Sigmoid colon (tissue), 7 donors: ENCODE results near the gene ACIN1. TPM values are rescaled to one million over a fixed set of nuclear protein-coding genes. Genes with fewer than 3 reads are reported as not detected.

Experiments used
- DNase-seq: peaks from one replicate; pipeline ENCODE4 v3.0.0-alpha.2; 2019
- H3K27ac ChIP-seq, 4 donors: fragments of 200-600 bp; sonication (generic); one replicate each; pipeline ENCODE4 v1.5.1; 2016 to 2019; ENCODE audit warnings: mild to moderate bottlenecking in 1 of 4
- H3K27me3 ChIP-seq, 3 donors: fragments of 200-600 bp; sonication (generic); one replicate each; pipeline ENCODE4 v1.5.1; 2019; ENCODE audit warnings: mild to moderate bottlenecking in 1 of 3
- H3K36me3 ChIP-seq, 4 donors: fragments of 200-600 bp; sonication (generic); one replicate each; pipeline ENCODE4 v1.5.1; 2016 to 2019
- H3K4me1 ChIP-seq, 4 donors: fragments of 200-600 bp; sonication (generic); one replicate each; pipeline ENCODE4 v1.5.1; 2017 to 2019
- H3K4me3 ChIP-seq, 4 donors: fragments of 200-600 bp; sonication (generic); one replicate each; pipeline ENCODE4 v1.5.1; 2017 to 2019; ENCODE audit warnings: mild to moderate bottlenecking in 2 of 4, moderate library complexity in 1 of 4
- H3K9me3 ChIP-seq, 4 donors: fragments of 200-600 bp in 3 of 4; sonication (generic) in 3 of 4; one replicate each; pipeline versions ENCODE4 v1.5.1 to v1.6.1; 2013 to 2019
- EP300 ChIP-seq, 4 donors: sonication (generic); formaldehyde crosslinking; IDR thresholded peaks; one replicate each; pipeline ENCODE4 v1.6.1; 2017; ENCODE audit warnings: antibody characterized with exemption in 4 of 4
- POLR2A ChIP-seq, 2 donors: fragments of 450-650 bp; IDR thresholded peaks; one replicate each; pipeline ENCODE4 v1.6.1; 2016; ENCODE audit warnings: antibody characterized with exemption in 2 of 2, mild to moderate bottlenecking in 2 of 2, moderate library complexity in 2 of 2
- POLR2AphosphoS5 ChIP-seq, 4 donors: sonication (generic); formaldehyde crosslinking; IDR thresholded peaks; one replicate each; pipeline ENCODE4 v1.6.1; 2017; ENCODE audit warnings: antibody characterized with exemption in 4 of 4
- WGBS, 2 donors: extraction: QIAGEN DNeasy Blood & Tissue Kit; methylation state at CpG; one replicate each; pipeline ENCODE4 v1.1.7; 2013; 5-methylcytosine and 5-hydroxymethylcytosine counted together
- intact Hi-C: fragments of 100-400 bp; cut with DNase I; formaldehyde crosslinking; loops from one replicate; pipeline ENCODE4 v1.15.1; 2023
- polyA plus RNA-seq, 3 donors: library from polyadenylated mRNA; stranded (reverse); fragments of 200-250 nt; gene quantifications; one replicate each; pipeline ENCODE4 v1.2.3, GENCODE V29; 2013
- total RNA-seq, 4 donors: library from RNA; depleted of rRNA; stranded (reverse); fragments of >200 nt; gene quantifications; one replicate each; pipeline ENCODE4 v1.1.0, GENCODE V29; 2016
- TF ChIP-seq, protein P1 (sequence below), 4 experiments: fragments of 450-650 bp in 3 of 4; fragments of 200-600 bp in 1 of 4; IDR thresholded peaks; one replicate each; pipeline ENCODE4 v1.5.1; 2016 to 2019; ENCODE audit warnings: antibody characterized with exemption in 4 of 4, mild to moderate bottlenecking in 3 of 4, moderate library complexity in 2 of 4
- donor health status: healthy with polysubstance abuse.
- donor health status: Bipolar disorder and iron deficiency.
- donor health status: healthy.

Gene ACIN1
- total and polyA plus RNA-seq, 7 donors = 37.8 to 129 (median 88.4) TPM

DNA sequence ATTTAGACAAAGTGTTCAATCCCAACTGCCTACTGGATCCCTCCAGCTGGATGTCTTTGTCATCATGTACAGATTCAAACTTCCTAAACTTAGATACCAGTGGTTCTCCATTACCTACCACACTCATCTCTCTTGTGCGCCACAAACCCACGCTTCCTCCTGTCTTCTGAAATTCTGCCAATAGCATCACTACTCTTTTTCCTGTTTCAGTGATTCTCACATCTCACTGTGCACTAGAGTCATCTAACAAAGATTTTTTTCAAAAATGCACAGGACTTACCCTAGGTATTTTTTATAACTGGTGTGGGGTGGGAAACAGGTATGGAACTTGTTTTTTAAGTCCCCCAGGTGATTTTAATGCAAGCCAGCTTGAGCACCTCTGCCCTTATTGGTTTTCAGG is 66.1 kb downstream of the ACIN1 start:
- Histone ChIP-seq H3K36me3 (peaks cover 17 to 91% (median 39%) of the 10 kb centered on the region in 4 donors), H3K27me3 (no peaks in the 10 kb centered on the region), H3K4me3 (no peak overlapping the region), H3K27ac (no peak overlapping the region), H3K4me1 (peaks cover 0 to 11% (median 7%) of the 10 kb centered on the region in 4 donors), H3K9me3 (no peaks in the 10 kb centered on the region)
- no peak for DNase-seq
- 62 to 84% methylated on average over 2 of the region's 2 CpGs for WGBS, 2 donors
- intact Hi-C loops = no loop called here
- no peak for TF ChIP-seq EP300 (IDR thresholded peaks at IDR 0.05)
- no peak for TF ChIP-seq POLR2AphosphoS5 (IDR thresholded peaks at IDR 0.05)
- TF ChIP-seq, protein P1, sequence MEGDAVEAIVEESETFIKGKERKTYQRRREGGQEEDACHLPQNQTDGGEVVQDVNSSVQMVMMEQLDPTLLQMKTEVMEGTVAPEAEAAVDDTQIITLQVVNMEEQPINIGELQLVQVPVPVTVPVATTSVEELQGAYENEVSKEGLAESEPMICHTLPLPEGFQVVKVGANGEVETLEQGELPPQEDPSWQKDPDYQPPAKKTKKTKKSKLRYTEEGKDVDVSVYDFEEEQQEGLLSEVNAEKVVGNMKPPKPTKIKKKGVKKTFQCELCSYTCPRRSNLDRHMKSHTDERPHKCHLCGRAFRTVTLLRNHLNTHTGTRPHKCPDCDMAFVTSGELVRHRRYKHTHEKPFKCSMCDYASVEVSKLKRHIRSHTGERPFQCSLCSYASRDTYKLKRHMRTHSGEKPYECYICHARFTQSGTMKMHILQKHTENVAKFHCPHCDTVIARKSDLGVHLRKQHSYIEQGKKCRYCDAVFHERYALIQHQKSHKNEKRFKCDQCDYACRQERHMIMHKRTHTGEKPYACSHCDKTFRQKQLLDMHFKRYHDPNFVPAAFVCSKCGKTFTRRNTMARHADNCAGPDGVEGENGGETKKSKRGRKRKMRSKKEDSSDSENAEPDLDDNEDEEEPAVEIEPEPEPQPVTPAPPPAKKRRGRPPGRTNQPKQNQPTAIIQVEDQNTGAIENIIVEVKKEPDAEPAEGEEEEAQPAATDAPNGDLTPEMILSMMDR (IDR thresholded peaks at IDR 0.05) = no peak
- TF ChIP-seq POLR2A (IDR thresholded peaks at IDR 0.05) = no peak

DNA sequence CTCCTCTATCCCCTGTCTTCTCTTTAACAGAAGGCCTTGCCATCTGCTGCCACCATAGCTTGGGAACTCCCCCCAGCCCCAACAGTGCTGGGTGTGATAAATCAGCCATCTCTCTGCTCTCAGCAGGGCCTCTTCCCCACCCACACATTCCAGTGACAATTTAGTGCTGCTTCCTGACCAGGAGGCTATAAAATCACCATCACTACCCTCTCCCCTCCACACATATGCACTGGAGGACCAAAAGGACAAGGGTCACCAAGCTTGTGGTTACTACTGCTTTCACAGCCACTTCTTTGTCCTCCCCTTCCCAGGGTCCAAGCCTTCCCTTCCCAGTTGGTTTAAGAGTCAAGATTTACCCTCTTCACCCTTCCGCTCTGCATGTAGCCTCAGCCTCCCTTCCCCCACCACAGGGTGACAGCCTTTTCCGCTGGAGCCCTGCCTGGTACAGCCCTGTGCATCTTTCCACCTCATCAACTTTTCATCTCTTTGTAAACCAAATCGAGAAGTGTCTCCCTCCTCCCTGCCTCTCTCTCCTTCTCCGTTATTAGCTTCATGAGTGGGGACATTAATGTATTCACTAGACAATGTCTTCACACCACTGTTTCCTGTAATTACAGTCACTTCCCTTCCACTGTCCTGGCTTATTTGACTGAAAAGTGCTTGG is 69.7 kb downstream of the ACIN1 start:
- Histone ChIP-seq H3K4me1 (no peaks in the 10 kb centered on the region), H3K9me3 (no peaks in the 10 kb centered on the region), H3K4me3 (no peak overlapping the region), H3K27ac (no peak overlapping the region), H3K27me3 (no peaks in the 10 kb centered on the region), H3K36me3 (peaks cover 8 to 59% (median 12%) of the 10 kb centered on the region in 4 donors)
- 68 to 85% methylated on average over 4 of the region's 4 CpGs for WGBS, 2 donors
- intact Hi-C loops = no loop called here
- TF ChIP-seq POLR2A (IDR thresholded peaks at IDR 0.05) = no peak
- TF ChIP-seq, protein P1 (IDR thresholded peaks at IDR 0.05) = no peak
- no peak for TF ChIP-seq POLR2AphosphoS5 (IDR thresholded peaks at IDR 0.05)
- no peak for TF ChIP-seq EP300 (IDR thresholded peaks at IDR 0.05)
- no peak for DNase-seq

DNA sequence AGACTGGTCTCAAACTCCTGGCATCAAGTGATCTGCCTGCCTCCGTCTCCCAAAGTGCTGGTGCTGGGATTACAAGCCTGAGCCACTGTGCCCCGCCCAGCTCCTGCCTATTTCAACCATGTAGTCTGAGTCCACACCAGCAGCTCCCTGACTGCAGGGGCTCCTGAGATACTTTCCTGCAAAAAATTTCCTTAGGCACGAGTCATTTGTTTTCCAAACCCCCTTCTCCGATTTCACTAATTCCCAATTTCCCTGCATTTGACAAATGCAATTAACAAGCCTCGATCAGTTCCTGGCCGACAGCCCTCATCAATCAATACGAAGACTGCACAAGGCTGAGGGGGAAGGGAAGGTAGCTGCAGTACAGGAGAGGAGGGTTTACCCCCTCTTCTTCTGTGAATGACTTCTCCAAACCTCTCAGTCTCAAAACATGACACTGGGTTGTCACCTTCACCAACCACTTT is 70.3 kb downstream of the ACIN1 start:
- Histone ChIP-seq H3K36me3 (peaks cover 8 to 56% (median 12%) of the 10 kb centered on the region in 4 donors), H3K4me1 (no peaks in the 10 kb centered on the region), H3K9me3 (no peaks in the 10 kb centered on the region), H3K27me3 (no peaks in the 10 kb centered on the region), H3K4me3 (no peak overlapping the region), H3K27ac (no peak overlapping the region)
- 71 to 77% methylated on average over 7 of the region's 7 CpGs for WGBS, 2 donors
- intact Hi-C loops = no loop called here
- no peak for TF ChIP-seq POLR2AphosphoS5 (IDR thresholded peaks at IDR 0.05)
- no peak for TF ChIP-seq EP300 (IDR thresholded peaks at IDR 0.05)
- TF ChIP-seq, protein P1 (IDR thresholded peaks at IDR 0.05) = no peak
- no peak for TF ChIP-seq POLR2A (IDR thresholded peaks at IDR 0.05)
- no peak for DNase-seq

DNA sequence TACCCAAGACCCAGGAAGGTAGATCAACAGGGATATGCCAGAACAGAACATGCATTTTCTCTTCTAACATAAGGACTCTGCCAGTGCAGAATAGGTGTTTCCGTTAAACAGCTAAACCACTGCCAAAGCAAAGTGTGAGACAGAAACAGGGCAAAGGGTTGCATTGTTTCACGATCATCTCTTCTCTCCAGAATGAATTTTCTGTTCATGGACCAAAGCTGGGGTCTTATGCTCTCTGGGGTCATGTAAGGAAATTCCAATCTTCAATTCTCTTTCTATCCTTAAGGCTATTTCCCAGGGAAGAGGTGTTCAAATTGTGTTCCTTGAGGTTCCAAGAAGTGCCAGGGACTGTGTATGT is 71.2 kb downstream of the ACIN1 start:
- no peaks in the 10 kb centered on the region for H3K4me1 ChIP-seq
- H3K9me3 ChIP-seq = no peaks in the 10 kb centered on the region
- peaks cover 8 to 47% (median 12%) of the 10 kb centered on the region in 4 donors for H3K36me3 ChIP-seq
- TF ChIP-seq POLR2AphosphoS5 (IDR thresholded peaks at IDR 0.05) = no peak
- TF ChIP-seq EP300 (IDR thresholded peaks at IDR 0.05) = no peak
- TF ChIP-seq, protein P1 (IDR thresholded peaks at IDR 0.05) = no peak
- TF ChIP-seq POLR2A (IDR thresholded peaks at IDR 0.05) = no peak
- H3K27ac ChIP-seq = no peak overlapping the region
- intact Hi-C loops = no loop called here
- no peak overlapping the region for H3K4me3 ChIP-seq
- no peaks in the 10 kb centered on the region for H3K27me3 ChIP-seq
- DNase-seq = no peak
- WGBS, 2 donors = 88 to 97% methylated on average over 2 of the region's 2 CpGs
